Activated CD4-positive, CD25-positive, alpha-beta regulatory T cell (primary cell): ENCODE results near the gene FOXL1.
A peak's percentile ranks its signal among the peaks of the same experiment; 100 is the strongest.
"Not testable (repeated sequence)": the region's sequence is repeated elsewhere in the genome, so short reads cannot be mapped to it uniquely, and the experiment has no call there.

ENCODE experiments used
- DNase-seq, 4 experiments: peaks; one replicate each; lab custom pipeline; 2025; lab: John Stamatoyannopoulos, UW

FOXL1 gene

GRCh38 chr16:86581458-86581857, 3.1 kb downstream of the FOXL1 start:
- no peak for DNase-seq

- no peak for DNase-seq
Measured at GRCh38 chr16:86584071-86584685, 5.8 kb downstream of the FOXL1 start.

GRCh38 chr16:86584726-86585721, 6.7 kb downstream of the FOXL1 start:
- DNase-seq: no peak

GRCh38 chr16:86585821-86586611, 7.7 kb downstream of the FOXL1 start:
- no peak for DNase-seq

- DNase-seq: no peak
Measured at GRCh38 chr16:86587487-86587886, 9.1 kb downstream of the FOXL1 start.

- DNase-seq: not testable (repeated sequence)
Measured at GRCh38 chr16:86587955-86588354, 9.6 kb downstream of the FOXL1 start.

GRCh38 chr16:86590501-86591144, 12.3 kb downstream of the FOXL1 start:
- no peak for DNase-seq

GRCh38 chr16:86591270-86591669, 12.9 kb downstream of the FOXL1 start:
- DNase-seq: no peak

- no peak for DNase-seq
Measured at GRCh38 chr16:86593913-86594620, 15.7 kb downstream of the FOXL1 start.

GRCh38 chr16:86594721-86595120, 16.4 kb downstream of the FOXL1 start:
- DNase-seq: no peak

- DNase-seq: no peak
Measured at GRCh38 chr16:86595983-86596605, 17.7 kb downstream of the FOXL1 start.

GRCh38 chr16:86597126-86597879, 19.0 kb downstream of the FOXL1 start:
- DNase-seq: no peak

GRCh38 chr16:86597880-86598606, 19.7 kb downstream of the FOXL1 start:
- DNase-seq: no peak

GRCh38 chr16:86598607-86599565, 20.5 kb downstream of the FOXL1 start:
- DNase-seq: no peak

- no peak for DNase-seq
Measured at GRCh38 chr16:86601356-86601755, 23.0 kb downstream of the FOXL1 start.

GRCh38 chr16:86602521-86602920, 24.2 kb downstream of the FOXL1 start:
- no peak for DNase-seq

GRCh38 chr16:86604436-86605193, 26.3 kb downstream of the FOXL1 start:
- peak in 1 of 4 experiments; percentile 9 for DNase-seq
